Brain pericyte (primary cell): ENCODE data around the gene PPA1.
"Not testable (repeated sequence)": the region's sequence is repeated elsewhere in the genome, so short reads cannot be mapped to it uniquely, and the experiment has no call there.

ENCODE experiments used
- DNase-seq: peaks from one replicate; pipeline ENCODE4 v3.0.0-alpha.2; 2012; ENCODE audit warnings: low read depth, low spot score

Gene PPA1

DNA sequence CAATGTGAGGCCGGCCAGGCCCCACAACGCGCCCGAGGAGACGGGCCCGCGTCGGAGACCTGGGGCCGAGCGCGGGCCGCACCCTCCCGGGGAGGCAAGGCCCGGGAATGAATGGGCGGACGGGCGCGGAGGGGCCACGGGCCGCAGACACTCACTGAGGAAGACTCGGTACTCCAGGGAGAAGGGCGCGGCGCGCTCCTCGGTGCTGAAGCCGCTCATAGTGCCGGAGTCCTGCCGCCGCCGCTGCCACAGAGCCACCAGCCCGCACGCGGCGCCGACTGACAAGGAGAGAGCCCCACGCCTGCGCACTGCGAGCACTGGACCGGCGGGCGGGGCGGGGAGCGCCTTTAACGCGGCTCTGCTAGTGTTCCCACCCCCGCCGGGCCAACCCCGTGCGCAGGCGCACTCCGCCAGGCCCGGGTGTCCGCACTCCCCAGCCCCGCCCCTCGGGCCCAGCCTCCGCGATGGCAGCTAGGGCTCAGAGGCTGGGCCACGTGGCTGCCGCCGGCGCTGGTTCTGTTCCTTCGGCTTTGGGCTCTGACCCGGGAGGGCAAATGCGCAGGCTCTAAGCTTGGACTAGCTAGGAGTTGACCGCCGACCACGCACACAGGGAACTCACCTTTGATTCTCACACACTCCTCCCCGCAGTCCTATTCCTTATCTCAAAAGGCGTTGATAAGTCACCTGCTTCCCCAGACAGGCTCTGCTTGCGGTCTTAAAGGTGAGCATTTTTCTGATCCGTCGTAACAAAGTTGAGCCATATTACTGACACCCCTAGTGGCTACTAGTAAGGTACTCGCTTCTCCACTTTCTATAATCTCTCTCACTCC lies at the start of gene PPA1:
TSS of gene PPA1 (minus strand) at position 321 of the 830 bp plus-strand sequence. CDS start at position 219, 102 bp downstream.
- peak; percentile 68 for DNase-seq

DNA sequence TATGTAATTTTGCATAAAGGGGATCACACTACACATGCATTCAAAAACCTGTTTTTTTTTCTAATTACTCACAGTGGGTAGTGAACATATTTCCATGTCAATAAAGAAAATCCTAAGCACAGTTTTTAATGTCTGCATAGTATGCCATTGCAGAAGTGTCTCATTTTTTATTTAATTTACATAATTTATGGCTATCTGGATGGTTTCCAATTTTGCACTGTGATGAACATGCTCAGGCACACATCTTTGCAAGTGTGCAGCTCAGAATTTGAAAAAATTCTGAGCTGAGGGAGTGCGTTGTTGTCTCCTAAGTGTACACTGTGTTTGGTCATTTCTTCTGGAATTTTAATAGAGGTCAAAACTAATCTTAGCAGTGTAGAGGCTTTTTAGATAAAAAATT lies 48.4 kb upstream of the PPA1 start:
- no peak for DNase-seq

DNA sequence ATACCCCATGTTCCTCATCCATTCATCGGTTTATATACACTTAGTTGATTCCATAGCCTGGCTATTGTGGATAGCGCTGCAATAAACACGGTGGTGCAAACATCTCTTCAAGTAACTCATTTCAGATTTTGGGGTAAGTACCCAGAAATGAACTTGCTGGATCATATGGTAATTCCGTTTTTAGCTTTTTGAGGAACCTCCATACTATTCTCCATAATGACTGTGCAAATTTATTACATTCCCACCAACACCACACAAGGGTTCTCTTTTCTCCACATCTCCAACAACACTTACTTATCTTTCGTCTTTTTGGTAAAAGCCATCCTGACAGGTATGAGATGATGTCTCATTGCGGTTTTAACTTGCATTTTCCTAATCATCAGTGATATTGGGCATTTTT lies 46.9 kb upstream of the PPA1 start:
- no peak for DNase-seq

DNA sequence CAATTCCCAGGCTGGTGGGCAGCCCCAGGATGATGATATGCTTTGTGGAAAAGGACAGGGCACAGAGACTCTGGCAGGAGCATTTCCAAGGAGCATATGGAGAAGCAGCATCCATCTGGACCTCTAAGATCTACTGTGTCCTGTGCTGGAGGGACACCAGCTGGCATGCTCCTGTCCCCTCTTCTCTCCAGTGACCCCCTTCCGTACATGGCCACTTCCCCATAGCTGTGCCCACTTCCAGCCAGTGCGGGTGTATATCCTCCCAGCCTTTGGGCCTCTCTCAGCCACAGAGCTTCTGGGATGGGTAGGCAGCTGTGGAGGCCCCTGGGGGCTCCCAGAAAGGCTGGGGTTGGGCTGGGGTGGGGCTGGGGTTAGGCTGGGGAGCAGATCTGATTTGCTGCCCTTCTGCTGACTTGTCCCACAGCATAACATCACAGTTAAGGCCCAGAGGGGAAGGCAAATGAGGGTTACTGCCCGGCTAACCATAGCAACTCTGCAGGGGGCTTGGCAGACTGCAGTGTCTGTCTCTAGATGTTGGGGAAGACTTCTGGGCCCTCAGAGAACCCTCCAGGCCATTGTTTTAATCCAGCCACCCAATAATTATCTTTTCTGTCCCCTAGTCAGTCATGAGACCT lies 44.3 kb upstream of the PPA1 start:
- no peak for DNase-seq

DNA sequence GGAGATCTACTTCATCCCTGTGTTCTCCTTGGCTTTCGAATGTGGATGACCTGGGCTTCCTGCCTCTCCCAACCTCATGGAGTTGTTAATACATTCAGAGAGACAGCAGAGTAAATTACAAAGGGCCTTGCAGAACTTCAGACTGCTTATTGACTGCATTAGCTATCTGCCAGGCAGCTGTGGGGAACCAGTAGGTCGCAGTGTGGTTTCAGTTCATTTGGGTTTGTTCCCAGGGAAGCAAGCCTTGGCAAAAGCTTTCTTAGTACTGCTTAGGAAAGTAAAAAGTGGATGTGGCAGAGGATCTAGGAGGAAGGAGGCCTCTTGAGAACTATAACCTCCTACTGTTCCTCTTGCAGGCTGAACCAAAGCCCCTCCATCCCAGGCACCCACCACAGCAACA lies 41.4 kb upstream of the PPA1 start:
- no peak for DNase-seq

DNA sequence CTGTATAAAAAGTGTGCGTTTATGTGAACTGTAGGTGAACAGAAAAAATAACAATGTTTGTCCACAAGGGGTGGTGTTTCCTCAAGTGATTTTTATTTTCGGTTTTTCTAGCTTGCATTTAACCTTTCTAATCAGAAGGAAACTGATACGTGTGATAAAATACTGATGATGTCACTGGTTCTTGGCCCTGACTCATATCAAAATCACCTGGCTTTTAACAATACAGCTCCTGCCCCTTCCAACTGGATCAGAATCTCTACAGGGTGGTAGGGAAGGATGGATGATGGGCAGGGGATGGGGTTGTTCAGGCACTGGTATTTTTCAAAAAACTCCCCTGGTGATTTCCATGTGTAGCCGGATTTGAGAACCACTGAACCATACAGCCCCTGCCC lies 39.7 kb upstream of the PPA1 start:
- DNase-seq = no peak

DNA sequence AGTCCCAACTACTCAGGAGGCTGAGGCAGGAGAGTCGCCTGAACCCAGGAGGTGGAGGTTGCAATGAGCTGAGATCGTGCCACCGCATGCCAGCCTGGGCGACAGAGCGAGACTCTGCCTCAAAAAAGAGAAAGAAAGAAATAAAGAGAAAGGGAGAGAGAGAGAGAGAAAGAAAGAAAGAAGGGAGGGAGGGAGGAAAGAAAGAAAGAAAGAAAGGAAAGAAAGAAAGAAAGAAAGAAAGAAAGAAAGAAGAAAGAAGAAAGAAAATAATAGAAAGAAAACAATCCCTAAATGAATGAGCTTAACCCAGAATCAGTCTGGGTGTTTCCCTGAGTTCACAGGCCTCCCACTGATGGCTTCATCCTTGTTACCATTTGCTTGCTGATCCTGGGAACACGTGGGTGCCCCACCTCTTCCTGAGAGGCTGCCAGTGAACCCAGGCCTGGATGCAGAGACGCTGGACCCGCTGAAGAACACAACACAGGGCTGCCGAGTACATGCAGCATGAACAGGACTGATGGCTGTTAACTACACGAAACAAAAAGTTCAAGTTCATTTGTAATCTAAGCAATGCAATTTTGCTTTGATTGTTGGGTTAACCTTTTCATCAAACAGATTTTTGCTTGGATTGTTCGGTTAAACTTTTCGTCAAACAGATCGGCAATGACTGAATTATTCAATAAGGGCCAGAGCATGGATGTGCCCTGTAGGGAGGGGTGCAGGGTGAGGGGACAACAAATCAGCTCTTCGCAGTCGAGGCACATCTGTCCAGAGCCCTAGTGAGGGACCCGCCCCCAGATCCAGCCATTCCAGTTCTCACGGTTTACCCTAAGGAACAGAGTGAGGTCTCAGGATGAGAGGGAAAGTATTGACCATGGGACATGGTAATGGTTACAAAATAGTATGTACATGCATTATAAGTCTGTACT lies 39.0 kb upstream of the PPA1 start:
- DNase-seq = no peak

DNA sequence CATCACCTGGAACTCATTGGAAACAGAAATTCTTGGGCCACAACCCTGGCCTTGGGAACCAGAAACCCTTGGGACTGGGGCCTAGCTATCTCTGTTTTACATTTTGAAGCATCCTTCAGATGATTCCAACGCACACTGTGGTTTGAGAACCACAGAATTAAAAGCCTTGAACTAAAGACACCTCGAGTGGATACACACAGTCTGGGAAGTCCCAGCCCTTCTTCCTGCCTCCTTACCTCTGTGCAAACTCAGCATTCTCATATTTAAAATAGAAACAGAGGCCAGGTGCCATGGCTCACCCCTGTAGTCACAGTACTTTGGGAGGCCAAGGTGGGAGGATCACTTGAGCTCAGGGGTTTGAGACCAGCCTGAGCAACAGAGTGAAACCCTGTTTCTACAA lies 37.7 kb upstream of the PPA1 start:
- no peak for DNase-seq

DNA sequence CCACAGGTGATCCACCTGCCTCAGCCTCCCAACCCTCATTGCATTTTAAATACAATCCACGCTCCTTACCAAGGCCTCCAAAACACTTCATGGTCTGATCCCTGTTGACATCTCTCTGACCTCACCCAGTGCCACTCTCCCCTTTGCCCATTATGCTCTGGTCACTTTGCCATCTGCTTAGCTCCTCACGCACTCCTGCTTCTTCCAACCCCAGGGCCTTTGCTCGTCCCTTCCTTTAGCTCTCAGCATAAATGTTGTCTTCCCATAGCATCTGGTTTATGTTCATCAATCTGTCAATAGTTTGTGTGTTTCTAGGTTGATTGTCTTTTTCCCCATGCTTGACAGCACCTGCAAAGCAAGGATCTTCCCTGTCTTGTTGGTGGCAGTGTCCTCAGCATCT lies 36.5 kb upstream of the PPA1 start:
- DNase-seq = no peak

DNA sequence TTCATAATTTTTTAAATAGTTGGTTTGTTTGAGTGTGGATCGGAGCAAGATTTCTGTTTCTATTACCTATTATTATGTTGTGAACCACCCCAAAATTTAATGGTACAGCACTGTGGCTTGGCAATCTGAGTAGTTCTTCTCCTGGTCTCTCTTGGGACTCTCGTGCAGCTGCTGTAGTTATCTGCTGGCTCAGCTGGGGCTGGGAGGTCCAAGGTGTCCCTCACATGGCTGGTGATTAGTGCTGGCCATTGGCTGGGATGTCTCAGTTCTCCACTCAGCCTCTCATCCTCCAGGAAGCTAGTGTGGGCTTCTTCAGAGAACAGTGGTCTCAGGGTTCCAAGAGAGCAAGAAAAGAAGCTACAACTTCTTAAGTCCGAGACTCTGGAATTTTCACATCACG lies 35.1 kb upstream of the PPA1 start:
- DNase-seq = no peak

DNA sequence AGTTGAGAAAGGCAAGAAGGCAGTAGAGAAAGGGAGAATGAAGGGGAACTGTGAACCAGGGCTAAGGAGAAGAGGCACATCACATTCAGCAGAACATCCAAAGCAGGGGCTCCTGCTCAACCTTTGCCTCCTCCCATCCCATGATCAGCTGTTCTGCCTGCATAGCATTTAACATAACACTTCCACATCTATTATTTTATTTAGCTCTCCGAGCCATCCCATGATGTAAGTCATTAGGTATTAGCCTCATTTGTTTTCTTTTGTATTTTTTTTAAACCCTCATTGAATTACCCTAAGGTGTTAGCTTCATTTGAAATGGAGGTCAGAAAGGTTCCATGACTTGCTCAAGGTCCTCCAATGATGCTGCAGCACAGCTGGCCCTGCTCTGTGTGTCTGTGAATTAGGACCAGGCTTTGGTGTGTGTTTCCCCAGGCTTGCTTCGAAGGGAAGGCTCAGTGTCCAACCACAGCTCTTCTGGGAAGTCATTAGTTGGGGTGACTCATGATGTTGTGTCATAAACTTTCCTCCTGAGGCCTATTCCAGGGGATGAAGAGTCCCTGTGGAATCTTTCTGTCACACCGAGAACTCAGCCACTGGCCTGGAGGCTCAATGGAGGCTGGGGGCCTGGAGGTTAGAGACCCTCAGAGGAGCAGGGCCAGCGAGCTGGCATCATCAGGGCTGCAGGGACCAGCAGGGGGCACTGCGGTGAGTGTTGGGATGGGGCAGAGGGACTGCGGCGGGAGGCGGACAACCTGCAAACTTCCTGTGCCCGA lies 34.1 kb upstream of the PPA1 start:
- peak; percentile 11 for DNase-seq

DNA sequence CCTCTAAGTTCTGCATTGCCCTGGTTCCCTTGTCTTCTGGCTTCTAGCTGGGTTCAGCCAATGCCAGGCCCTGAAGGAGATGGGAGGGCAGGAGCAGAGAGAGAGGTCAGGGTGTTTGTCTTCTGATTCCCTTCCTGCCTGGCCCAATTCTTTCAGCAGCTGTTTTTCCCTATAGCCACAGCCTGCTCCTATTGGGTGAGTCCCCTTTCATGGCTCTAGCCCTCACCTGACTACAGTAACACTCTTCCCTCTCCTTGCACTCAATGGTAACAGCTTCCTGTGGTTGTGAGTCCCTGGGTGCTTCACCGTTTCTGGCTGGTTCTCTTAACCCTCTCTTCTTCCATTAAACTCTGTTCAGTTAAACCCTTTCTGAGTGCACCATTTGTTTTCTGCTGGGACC lies 33.5 kb upstream of the PPA1 start:
- no peak for DNase-seq

DNA sequence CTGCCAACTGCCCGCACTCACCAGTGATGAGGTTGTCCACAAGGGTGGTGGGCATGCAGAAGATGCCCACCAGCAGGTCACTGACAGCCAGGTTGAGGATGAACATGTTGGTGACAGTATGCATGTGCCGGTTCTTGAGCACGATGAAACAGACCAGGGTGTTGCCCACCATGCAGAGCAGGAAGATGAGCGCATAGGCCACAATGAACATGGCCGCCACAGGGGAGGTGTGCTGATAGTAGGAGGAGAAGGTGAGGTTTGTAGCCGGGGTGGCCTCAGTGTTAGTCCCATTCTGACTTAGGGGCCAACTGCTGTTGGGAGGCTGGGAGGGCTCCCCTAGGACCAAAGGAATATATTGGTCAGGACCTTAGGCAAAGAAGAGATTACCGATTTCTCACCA lies 32.8 kb upstream of the PPA1 start:
- no peak for DNase-seq

DNA sequence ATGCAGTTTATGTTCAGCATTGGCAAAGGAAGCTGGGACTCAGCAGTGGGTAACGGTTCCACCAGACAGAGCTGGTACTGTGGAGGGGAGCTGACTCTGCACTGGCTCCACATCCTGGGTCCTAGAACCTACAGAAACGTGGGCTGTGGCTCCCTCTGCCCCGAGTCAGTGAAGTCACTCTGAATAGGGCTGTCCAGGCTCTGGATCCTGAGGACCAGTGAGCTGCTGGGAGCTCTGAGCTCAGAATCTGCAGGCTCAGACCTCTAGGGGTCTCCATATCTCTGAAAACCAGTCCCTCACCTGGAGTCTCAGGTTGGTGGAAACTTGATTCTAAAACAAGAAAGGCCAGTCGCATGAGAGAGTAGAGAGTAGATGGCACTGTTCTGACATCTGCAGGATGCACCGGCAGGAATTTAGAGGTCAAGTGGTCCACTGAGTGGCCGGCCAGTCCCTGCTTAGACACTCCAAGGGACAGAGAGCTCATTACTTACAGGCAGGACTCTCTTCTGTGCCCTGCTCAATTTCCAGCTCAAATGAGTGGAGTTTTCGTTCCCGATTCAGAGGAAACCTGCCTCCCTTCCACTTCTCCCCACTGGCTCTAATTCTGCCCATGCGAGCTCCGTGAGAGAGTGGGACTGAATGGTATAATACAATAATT lies 31.9 kb upstream of the PPA1 start:
- no peak for DNase-seq

DNA sequence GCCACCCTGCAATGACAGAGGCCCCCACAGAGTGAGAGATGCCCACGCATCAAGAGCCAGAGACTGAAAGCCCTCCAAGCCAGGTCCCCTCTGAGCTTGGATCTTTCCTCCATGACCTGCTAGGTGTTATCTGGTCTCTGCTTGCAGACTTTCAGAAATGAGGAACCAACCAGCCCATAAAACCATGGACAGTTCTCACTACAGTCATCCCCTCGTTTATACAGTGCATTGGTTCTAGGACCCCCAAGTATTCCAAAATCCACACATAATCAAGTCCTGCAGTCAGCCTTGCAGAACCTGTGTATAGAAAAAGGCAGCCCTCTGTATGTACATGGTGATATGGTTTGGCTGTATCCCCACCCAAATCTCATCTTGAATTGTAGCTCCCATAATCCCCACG lies 27.5 kb upstream of the PPA1 start:
- DNase-seq = no peak

DNA sequence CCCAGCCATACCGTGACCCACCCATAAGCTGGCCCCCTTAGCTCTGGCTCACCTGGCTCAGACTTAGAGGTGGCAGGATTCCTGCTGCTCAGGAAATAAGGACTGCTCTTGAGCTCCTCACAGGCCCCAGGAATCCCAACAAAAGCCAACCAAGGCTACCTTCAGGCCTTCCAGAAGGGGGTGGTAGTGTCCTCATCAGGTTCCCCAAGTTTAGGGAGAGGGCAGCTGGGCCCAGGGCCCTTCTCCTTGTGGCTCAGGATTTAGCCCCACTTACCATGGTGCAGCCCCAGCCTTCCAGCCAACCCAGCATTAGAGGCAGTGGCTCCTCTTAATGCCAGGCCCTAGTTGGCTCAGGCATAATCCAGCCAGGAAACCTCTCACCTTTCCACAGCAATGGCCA lies 27.0 kb upstream of the PPA1 start:
- DNase-seq = no peak

DNA sequence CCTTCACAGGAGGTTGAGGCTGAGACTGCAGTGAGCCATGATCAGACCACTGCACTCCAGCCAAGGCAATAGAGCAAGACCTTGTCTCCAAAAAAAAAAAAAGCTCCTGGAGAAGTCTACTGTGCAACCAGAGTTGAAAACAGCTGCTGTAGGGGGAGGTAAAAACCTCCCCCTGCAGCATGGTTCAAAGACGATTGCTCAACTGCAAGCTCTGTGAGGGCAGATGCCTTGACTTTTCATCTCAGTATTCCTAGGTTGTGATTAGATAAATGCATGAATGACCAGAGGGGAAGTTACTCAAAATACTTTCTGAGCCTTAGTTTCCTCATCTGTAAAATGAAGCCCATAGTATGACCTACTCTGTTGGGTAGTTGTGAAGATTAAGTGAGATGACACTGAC lies 25.0 kb upstream of the PPA1 start:
- no peak for DNase-seq

DNA sequence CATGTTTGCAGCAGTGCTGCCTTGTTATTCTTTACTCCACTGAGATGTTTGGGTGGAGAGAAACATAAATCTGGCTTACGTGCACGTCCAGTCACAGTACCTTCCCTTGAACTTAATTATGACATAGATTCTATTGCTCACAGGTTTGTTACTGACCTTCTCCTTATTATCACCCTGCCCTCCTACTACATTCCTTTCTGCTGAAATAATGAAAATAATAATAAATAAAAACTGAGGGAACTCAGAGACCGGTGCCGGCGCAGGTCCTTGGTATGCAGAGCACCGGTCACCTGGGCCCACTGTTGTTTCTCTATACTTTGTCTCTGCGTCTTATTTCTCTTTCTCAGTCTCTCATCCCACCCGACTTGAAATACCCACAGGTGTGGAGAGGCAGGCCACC lies 24.6 kb upstream of the PPA1 start:
- not testable (repeated sequence) for DNase-seq

DNA sequence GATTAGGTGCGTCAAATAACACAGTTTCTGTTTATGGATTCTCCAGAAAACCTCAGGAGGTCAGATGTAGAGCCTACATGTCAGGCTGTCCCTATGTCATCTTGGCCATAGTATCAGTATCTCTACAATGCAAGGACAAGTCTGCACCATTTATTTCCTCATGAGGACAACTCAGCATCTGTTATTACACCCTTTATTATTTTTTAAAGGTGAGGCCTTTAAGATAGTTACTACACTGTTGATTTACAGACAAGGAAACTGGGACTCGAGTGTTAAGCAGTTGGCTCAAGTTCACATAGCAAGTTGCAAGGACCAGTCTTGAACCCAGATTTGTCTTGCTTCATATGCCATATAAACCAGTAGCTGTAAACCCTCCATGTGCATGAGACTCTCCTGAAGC lies 23.2 kb upstream of the PPA1 start:
- no peak for DNase-seq

DNA sequence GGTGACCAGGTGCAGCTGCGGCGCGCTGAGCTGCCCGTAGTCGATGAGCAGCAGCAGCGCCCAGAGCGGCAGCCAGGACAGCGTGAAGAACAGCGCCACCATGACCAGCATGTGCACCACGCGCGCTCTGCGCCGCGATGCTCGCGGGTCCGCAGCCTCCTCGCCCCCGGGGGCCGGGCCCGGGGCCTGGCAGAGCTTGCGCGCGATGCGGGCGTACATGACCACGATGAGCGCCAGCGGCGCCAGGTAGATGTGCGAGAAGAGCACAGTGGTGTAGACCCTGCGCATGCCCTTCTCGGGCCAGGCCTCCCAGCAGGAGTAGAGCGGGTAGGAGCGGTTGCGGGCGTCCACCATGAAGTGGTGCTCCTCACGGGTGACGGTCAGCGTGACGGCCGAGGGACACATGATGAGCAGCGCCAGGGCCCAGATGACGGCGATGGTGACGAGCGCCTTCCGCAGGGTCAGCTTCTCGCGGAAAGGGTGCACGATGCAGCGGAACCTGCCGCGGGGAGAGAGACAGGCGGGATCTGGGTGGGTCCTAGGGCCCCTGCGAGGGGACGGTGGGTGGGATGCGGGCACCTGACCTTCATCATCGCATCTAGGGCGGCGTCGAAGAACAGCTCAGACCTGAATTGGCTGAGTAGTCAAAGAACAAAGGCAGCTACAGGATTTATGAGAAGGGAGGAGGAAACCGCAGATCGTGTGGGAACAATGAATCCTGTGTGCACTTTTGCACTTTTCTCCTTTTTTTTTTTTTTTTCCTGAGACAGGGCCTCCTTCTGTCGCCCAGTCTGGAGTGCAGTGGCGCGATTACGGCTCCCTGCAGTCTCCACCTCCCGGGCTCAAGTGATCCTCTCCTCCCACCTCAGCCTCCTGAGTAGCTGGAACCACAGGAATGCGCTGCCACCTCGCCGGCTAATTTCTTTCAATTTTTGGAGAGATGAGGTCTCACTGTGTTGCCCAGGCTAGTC lies 22.4 kb upstream of the PPA1 start:
- no peak for DNase-seq
